ENCODE data around the gene CEP128. TPM values are rescaled to one million over a fixed set of nuclear protein-coding genes. Genes with fewer than 3 reads are reported as not detected.

CEP128 gene
- total RNA-seq, 2 experiments from 2014 or later = 12.3 to 13.0 TPM

- intact Hi-C loops (cut with DNase I, micrococcal nuclease) = no loop called here
- no peak for TF ChIP-seq CTCF (IDR thresholded peaks at IDR 0.05)
- no peak overlapping the region for H3K4me3 ChIP-seq (ENCODE audit: low read length)
- CTCF ChIA-PET = no interaction called here
- Mint-ChIP-seq H3K4me3 (no peak overlapping the region), H3K9me3 (no peaks in the 10 kb centered on the region), H3K36me3 (ENCODE audit: low read depth) (peaks cover 21% of the 10 kb centered on the region), H3K27me3 (no peaks in the 10 kb centered on the region), H3K4me1 (ENCODE audit: low read depth) (no peaks in the 10 kb centered on the region), H3K27ac (no peak overlapping the region)
- H3K27me3 ChIP-seq (ENCODE audit: control insufficient read depth in 1 of 2, insufficient read depth in 2 of 2, low read length in 2 of 2) = no peaks in the 10 kb centered on the region
- H3K27ac ChIP-seq (ENCODE audit: low read depth in 1 of 2, low read length in 2 of 2) = no peak overlapping the region
- no peaks in the 10 kb centered on the region for H3K9me3 ChIP-seq (ENCODE audit: control insufficient read depth in 1 of 2, insufficient read depth in 1 of 2, low read length in 2 of 2)
- no peak for DNase-seq
- POLR2A ChIA-PET = interaction anchor here (1.1 kb wide), 1 partner anchor 9 kb away, joined by 3 read pairs; no protein-coding TSS in a partner anchor
- no peaks in the 10 kb centered on the region for H3K4me1 ChIP-seq (ENCODE audit: insufficient read depth, low read length)
- no peak for ATAC-seq (ENCODE audit: poor library complexity)
- no peaks in the 10 kb centered on the region for H3K36me3 ChIP-seq (ENCODE audit: insufficient read depth, low read length)
Observed at GRCh38 chr14:80784820-80785219, 156.7 kb downstream of the CEP128 start.

GRCh38 chr14:80781972-80782367 is 159.6 kb downstream of the CEP128 start:
- Mint-ChIP-seq H3K9me3 (no peaks in the 10 kb centered on the region), H3K36me3 (ENCODE audit: low read depth) (peaks cover 14% of the 10 kb centered on the region), H3K4me3 (no peak overlapping the region), H3K27ac (no peak overlapping the region), H3K27me3 (no peaks in the 10 kb centered on the region), H3K4me1 (ENCODE audit: low read depth) (no peaks in the 10 kb centered on the region)
- Histone ChIP-seq H3K4me1 (ENCODE audit: insufficient read depth, low read length) (no peaks in the 10 kb centered on the region), H3K36me3 (ENCODE audit: insufficient read depth, low read length) (no peaks in the 10 kb centered on the region), H3K27ac (ENCODE audit: low read depth in 1 of 2, low read length in 2 of 2) (no peak overlapping the region), H3K9me3 (ENCODE audit: control insufficient read depth in 1 of 2, insufficient read depth in 1 of 2, low read length in 2 of 2) (no peaks in the 10 kb centered on the region), H3K27me3 (ENCODE audit: control insufficient read depth in 1 of 2, insufficient read depth in 2 of 2, low read length in 2 of 2) (no peaks in the 10 kb centered on the region), H3K4me3 (ENCODE audit: low read length) (no peak overlapping the region)
- intact Hi-C loops (cut with DNase I, micrococcal nuclease) = no loop called here
- DNase-seq (no peak), ATAC-seq (ENCODE audit: poor library complexity) (no peak)
- ChIA-PET POLR2A (no interaction called here), CTCF (no interaction called here)
- no peak for TF ChIP-seq CTCF (IDR thresholded peaks at IDR 0.05)

- POLR2A ChIA-PET = no interaction called here
- Mint-ChIP-seq H3K27me3 (no peaks in the 10 kb centered on the region), H3K4me1 (ENCODE audit: low read depth) (no peaks in the 10 kb centered on the region), H3K27ac (no peak overlapping the region), H3K9me3 (no peaks in the 10 kb centered on the region), H3K4me3 (no peak overlapping the region), H3K36me3 (ENCODE audit: low read depth) (peaks cover 12% of the 10 kb centered on the region)
- no peak for ATAC-seq (ENCODE audit: poor library complexity)
- no peak overlapping the region for H3K4me3 ChIP-seq (ENCODE audit: low read length)
- no peak overlapping the region for H3K27ac ChIP-seq (ENCODE audit: low read depth in 1 of 2, low read length in 2 of 2)
- CTCF ChIA-PET = no interaction called here
- DNase-seq = no peak
- H3K36me3 ChIP-seq (ENCODE audit: insufficient read depth, low read length) = no peaks in the 10 kb centered on the region
- no peak for TF ChIP-seq CTCF (IDR thresholded peaks at IDR 0.05)
- intact Hi-C loops (cut with DNase I, micrococcal nuclease) = no loop called here
- no peaks in the 10 kb centered on the region for H3K4me1 ChIP-seq (ENCODE audit: insufficient read depth, low read length)
- no peaks in the 10 kb centered on the region for H3K9me3 ChIP-seq (ENCODE audit: control insufficient read depth in 1 of 2, insufficient read depth in 1 of 2, low read length in 2 of 2)
- no peaks in the 10 kb centered on the region for H3K27me3 ChIP-seq (ENCODE audit: control insufficient read depth in 1 of 2, insufficient read depth in 2 of 2, low read length in 2 of 2)
Observed at GRCh38 chr14:80780500-80780899, 161.0 kb downstream of the CEP128 start.
